B cell (primary cell): ENCODE results near the gene HOATZ. TPM values are rescaled to one million over a fixed set of nuclear protein-coding genes. Genes with fewer than 3 reads are reported as not detected.

Source experiments
- ATAC-seq: fragments of 200-7000 bp; cut with Tn5 transposase; one replicate; pipeline ENCODE4 v1.10.0; 2021; ENCODE audit warnings: low read depth, mild to moderate bottlenecking, moderate number of reproducible peaks, moderate library complexity
- CTCF ChIA-PET: fragments of 350-600 bp; sonication (Branson Sonifier 250); formaldehyde crosslinking; loops from one replicate; lab custom pipeline; 2021; ENCODE audit warnings: antibody characterized with exemption, inconsistent platforms; lab: Charles Lee
- POLR2A ChIA-PET: fragments of 350-600 bp; sonication (Branson Sonifier 250); formaldehyde crosslinking; loops from one replicate; lab custom pipeline; 2021; ENCODE audit warnings: antibody characterized with exemption; lab: Charles Lee
- DNase-seq: peaks from one replicate; pipeline ENCODE4 v3.0.0; 2013
- H2AFZ ChIP-seq: 2 replicates; pipeline ENCODE4 v1.6.1; 2012; ENCODE audit warnings: mild to moderate bottlenecking, low read depth, low read length; ENCODE audit not compliant: insufficient read depth, poor library complexity, severe bottlenecking
- H3K27ac ChIP-seq, 2 donors: 1 replicate in 1 of 2; 2 replicates in 1 of 2; pipeline ENCODE4 v1.5.1; 2012 to 2013; ENCODE audit warnings: low read length in 2 of 2, mild to moderate bottlenecking in 2 of 2, moderate library complexity in 1 of 2
- H3K27me3 ChIP-seq, 4 experiments: fragments of 200-600 bp in 1 of 4; sonication (generic) in 1 of 4; replicated peaks in 1 of 4; 1 replicate in 2 of 4; 2 replicates in 2 of 4; pipeline versions ENCODE4 v1.6.1 to v1.7.0; 2013 to 2016; ENCODE audit warnings: low read length in 3 of 4, mild to moderate bottlenecking in 2 of 4, mixed read lengths in 1 of 4, moderate library complexity in 1 of 4; ENCODE audit not compliant: insufficient read depth in 4 of 4, control insufficient read depth in 3 of 4; ENCODE audit errors: control extremely low read depth in 1 of 4
- H3K36me3 ChIP-seq, 2 experiments: replicated peaks in 1 of 2; 1 replicate in 1 of 2; 2 replicates in 1 of 2; pipeline versions ENCODE4 v1.6.1 to v1.7.1; 2013; ENCODE audit warnings: low read length in 1 of 2; ENCODE audit not compliant: insufficient read depth in 2 of 2, control insufficient read depth in 1 of 2; ENCODE audit errors: control extremely low read depth in 1 of 2, extremely low read depth in 1 of 2
- H3K4me1 ChIP-seq, 2 donors: fragments of 200-600 bp in 1 of 2; sonication (generic) in 1 of 2; 1 replicate in 1 of 2; 2 replicates in 1 of 2; pipeline versions ENCODE4 v1.5.1 to v1.6.1; 2013 to 2017; ENCODE audit warnings: low read length in 2 of 2; ENCODE audit not compliant: control insufficient read depth in 2 of 2, insufficient read depth in 2 of 2
- H3K4me2 ChIP-seq: replicated peaks from 2 replicates; pipeline ENCODE3; 2012; ENCODE audit warnings: mild to moderate bottlenecking, low read depth, low read length; ENCODE audit not compliant: poor library complexity, severe bottlenecking
- H3K4me3 ChIP-seq, 5 experiments: fragments of 200-600 bp in 1 of 5; sonication (generic) in 1 of 5; 1 replicate in 3 of 5; 2 replicates in 2 of 5; pipeline versions ENCODE4 v1.5.1 to v1.7.0; 2011 to 2016; ENCODE audit warnings: low read length in 4 of 5, mild to moderate bottlenecking in 4 of 5, low read depth in 2 of 5, control low read depth in 1 of 5, moderate library complexity in 1 of 5; ENCODE audit not compliant: insufficient read depth in 1 of 5; ENCODE audit errors: control extremely low read depth in 1 of 5, extremely low read depth in 1 of 5
- H3K79me2 ChIP-seq: fragments of 200-600 bp; sonication (generic); one replicate; pipeline ENCODE4 v1.6.0; 2016; ENCODE audit warnings: low read length; ENCODE audit not compliant: control insufficient read depth, insufficient read depth
- H3K9ac ChIP-seq: fragments of 200-600 bp; sonication (generic); 2 replicates; pipeline ENCODE4 v1.6.1; 2017; ENCODE audit warnings: mild to moderate bottlenecking, low read length, moderate library complexity
- H3K9me3 ChIP-seq, 3 donors: one replicate each; pipeline versions ENCODE4 v1.6.1 to v1.7.1; 2013; ENCODE audit warnings: low read length in 2 of 3; ENCODE audit not compliant: control insufficient read depth in 2 of 3, insufficient read depth in 1 of 3; ENCODE audit errors: control extremely low read depth in 1 of 3
- H4K20me1 ChIP-seq: 2 replicates; pipeline ENCODE4 v1.6.0; 2012; ENCODE audit warnings: mild to moderate bottlenecking, low read length; ENCODE audit not compliant: insufficient read depth, control insufficient read depth, poor library complexity, severe bottlenecking
- H3K27ac Mint-ChIP-seq: one replicate; pipeline ENCODE4 v1.8.0; 2021; ENCODE audit warnings: mixed read lengths
- H3K27me3 Mint-ChIP-seq: one replicate; pipeline ENCODE4 v1.8.0; 2021; ENCODE audit warnings: mixed read lengths
- H3K4me1 Mint-ChIP-seq: one replicate; pipeline ENCODE4 v1.8.0; 2021; ENCODE audit warnings: mixed read lengths
- H3K4me3 Mint-ChIP-seq: one replicate; pipeline ENCODE4 v1.8.0; 2021; ENCODE audit warnings: mixed read lengths
- H3K9me3 Mint-ChIP-seq: one replicate; pipeline ENCODE4 v1.8.0; 2022; ENCODE audit warnings: mixed read lengths; ENCODE audit not compliant: insufficient read depth
- CTCF ChIP-seq: fragments of 200-600 bp; IDR thresholded peaks from one replicate; pipeline ENCODE4 v1.8.0; 2022; ENCODE audit warnings: antibody characterized with exemption, mild to moderate bottlenecking
- EZH2 ChIP-seq: IDR thresholded peaks from 2 replicates; pipeline ENCODE4 v1.6.1; 2012; ENCODE audit warnings: borderline replicate concordance, low read depth, mild to moderate bottlenecking, moderate library complexity, low read length; ENCODE audit not compliant: insufficient read depth, poor library complexity, severe bottlenecking
- WGBS: methylation state at CpG from one replicate; pipeline ENCODE4 v1.1.5; 2013; ENCODE audit warnings: missing lambda C conversion rate; ENCODE audit not compliant: insufficient coverage; 5-methylcytosine and 5-hydroxymethylcytosine counted together
- intact Hi-C: fragments of 100-400 bp; cut with micrococcal nuclease; formaldehyde crosslinking; loops from one replicate; pipeline ENCODE4 v1.10.0; 2022
- polyA plus RNA-seq: library from polyadenylated mRNA; depleted of rRNA; stranded (reverse); fragments of >200 nt; gene quantifications from 2 replicates; pipeline ENCODE4 v1.2.3, GENCODE V29; 2012
- total RNA-seq, 2 donors: library from RNA; stranded (reverse); fragments of 120-200 nt in 1 of 2; gene quantifications; 1 replicate in 1 of 2; 2 replicates in 1 of 2; pipeline versions ENCODE4 v1.2.3 to v1.2.4, GENCODE V29; 2013 to 2022

HOATZ gene
- total and polyA plus RNA-seq, 2 donors (not counting 1 experiment from before 2014, with no cell fraction given): not detected

DNA sequence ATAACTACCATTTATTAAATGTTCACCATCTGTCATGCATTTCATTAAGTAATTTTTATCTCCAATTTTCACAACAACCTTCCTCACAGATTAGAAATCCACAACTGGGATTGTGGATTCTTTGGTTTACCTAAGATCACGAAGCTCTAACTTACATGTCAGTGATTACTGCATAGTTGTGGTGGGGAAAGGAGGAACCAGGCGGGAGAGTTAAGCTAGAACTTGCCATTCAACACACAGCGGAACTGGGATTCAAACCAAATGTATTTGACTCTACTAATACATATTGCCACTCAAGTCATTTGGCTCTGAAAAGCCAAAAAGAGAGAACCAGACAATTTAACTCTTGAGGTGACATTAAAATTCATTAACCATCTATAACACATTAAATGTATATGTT is 15.5 kb downstream of the HOATZ start:
- H3K9ac ChIP-seq: no peak overlapping the region
- no peaks in the 10 kb centered on the region for H3K4me1 Mint-ChIP-seq
- intact Hi-C loops: no loop called here
- no peaks in the 10 kb centered on the region for H3K9me3 ChIP-seq
- H3K79me2 ChIP-seq: no peaks in the 10 kb centered on the region
- H3K4me3 Mint-ChIP-seq: no peak overlapping the region
- H2AFZ ChIP-seq: no peak overlapping the region
- ATAC-seq (no peak), DNase-seq (no peak)
- ChIA-PET POLR2A (no interaction called here), CTCF (no interaction called here)
- peaks cover 0 to 3% (median 1%) of the 10 kb centered on the region in 4 experiments for H3K27me3 ChIP-seq
- H3K4me3 ChIP-seq: no peak overlapping the region
- no peaks in the 10 kb centered on the region for H3K9me3 Mint-ChIP-seq
- no peaks in the 10 kb centered on the region for H4K20me1 ChIP-seq
- no peak overlapping the region for H3K4me2 ChIP-seq
- H3K27ac Mint-ChIP-seq: no peak overlapping the region
- no peaks in the 10 kb centered on the region for H3K36me3 ChIP-seq
- H3K27ac ChIP-seq: no peak overlapping the region
- TF ChIP-seq EZH2: no peak
- H3K4me1 ChIP-seq: no peaks in the 10 kb centered on the region
- WGBS: no CpG with 5 or more reads among the region's 3 CpGs
- peaks cover 35% of the 10 kb centered on the region for H3K27me3 Mint-ChIP-seq

DNA sequence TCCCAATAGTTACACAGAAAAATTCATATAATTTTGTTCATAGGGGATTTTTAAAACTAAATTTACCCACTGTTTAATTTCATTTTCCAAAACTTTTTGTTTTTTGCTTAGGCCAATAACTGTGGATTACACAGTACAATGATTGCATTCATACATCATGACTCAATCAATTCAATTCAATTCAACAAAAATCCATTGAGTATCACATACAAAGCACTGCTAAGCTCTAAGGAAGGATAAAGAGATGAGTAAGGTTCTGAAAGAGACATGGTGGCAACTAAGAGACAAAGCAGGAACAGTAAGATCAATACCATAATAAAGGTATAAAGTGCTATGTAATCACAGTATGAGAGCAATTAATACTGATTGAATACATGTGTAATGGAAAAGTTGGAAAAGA is 16.6 kb downstream of the HOATZ start:
- Mint-ChIP-seq H3K27ac (no peak overlapping the region), H3K9me3 (no peaks in the 10 kb centered on the region), H3K4me1 (no peaks in the 10 kb centered on the region), H3K4me3 (no peak overlapping the region), H3K27me3 (peaks cover 33% of the 10 kb centered on the region)
- ATAC-seq (no peak), DNase-seq (no peak)
- H4K20me1 ChIP-seq: no peaks in the 10 kb centered on the region
- POLR2A ChIA-PET: no interaction called here
- no peak overlapping the region for H2AFZ ChIP-seq
- H3K79me2 ChIP-seq: no peaks in the 10 kb centered on the region
- no peak overlapping the region for H3K4me2 ChIP-seq
- H3K4me3 ChIP-seq: no peak overlapping the region
- H3K9ac ChIP-seq: no peak overlapping the region
- TF ChIP-seq EZH2: no peak
- TF ChIP-seq CTCF: no peak
- H3K9me3 ChIP-seq: no peaks in the 10 kb centered on the region
- H3K27ac ChIP-seq: no peak overlapping the region
- intact Hi-C loops: no loop called here
- no peaks in the 10 kb centered on the region for H3K36me3 ChIP-seq
- no peaks in the 10 kb centered on the region for H3K4me1 ChIP-seq
- H3K27me3 ChIP-seq: peaks cover 0 to 4% (median 1%) of the 10 kb centered on the region in 4 experiments
- CTCF ChIA-PET: no interaction called here
